HG03066 (cell line): ENCODE data around the gene TLE1.

Experiments
- ATAC-seq: cut with Tn5 transposase; IDR thresholded peaks from one replicate; pipeline ENCODE4 v1.9.1; 2021; ENCODE audit warnings: low read depth; ENCODE audit not compliant: unreplicated experiment

The TLE1 gene

DNA sequence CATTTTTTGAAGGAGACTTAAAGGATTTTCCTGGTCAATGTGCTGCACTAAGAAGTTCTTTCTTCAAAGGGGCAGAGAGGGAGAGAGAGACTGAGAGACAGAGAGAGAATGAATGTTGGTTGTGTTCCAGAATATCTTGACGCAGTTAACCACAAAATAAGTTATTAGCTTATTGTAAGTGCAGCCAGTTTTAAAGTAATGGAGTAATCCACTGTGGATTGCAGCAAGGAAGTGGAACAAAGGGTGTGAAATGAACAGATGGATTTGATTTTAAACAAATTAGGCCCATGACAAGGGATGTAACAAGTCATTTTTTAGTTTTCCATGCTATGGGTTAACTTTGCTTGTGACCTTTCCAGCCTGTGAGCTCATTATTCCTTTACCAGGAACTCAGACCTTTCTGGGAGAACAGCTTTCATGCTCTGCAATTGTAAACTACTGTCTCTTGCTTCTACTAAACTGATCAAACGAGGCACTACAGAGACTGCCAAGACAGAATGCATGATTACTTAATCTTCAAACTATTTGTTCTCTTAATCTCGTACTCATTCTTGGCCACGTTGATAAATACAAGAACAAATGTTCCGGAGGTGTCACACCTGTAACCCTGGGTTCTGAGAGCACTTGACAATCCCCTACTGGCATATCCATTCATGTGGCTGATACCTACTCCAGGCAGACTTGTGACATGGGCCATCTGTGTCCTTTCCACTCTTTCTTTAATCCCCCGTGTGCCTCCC lies 131.1 kb downstream of the TLE1 start:
- no peak for ATAC-seq

DNA sequence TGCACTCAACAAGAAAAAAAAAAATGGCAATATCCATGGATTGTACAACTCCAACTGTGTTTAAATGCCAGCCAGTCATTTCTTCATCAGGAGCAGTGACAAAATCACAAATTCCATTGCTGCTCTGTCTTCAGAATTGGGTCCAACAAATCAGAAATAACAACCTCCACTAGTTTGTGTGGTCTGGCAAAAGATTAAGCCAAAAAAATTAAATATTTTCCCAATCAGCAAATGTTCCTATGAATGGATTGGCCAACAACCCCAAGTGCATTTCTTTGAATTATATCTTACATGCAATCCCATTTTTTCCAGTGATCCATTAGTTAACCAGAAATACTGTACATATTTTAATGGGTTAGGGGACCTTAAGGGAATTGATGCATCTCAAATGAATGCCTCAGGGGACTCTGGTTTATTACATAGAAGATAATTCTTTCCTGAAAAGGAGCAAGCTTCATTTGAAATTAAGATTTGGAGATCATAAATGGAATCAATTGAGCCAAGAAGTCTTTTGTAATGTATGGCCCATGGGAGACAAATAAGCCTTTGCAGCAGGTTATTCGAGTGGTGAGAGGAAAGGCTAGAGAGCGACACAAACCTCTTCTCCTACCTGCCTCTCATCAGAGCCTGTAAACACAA lies 131.8 kb downstream of the TLE1 start:
- no peak for ATAC-seq

DNA sequence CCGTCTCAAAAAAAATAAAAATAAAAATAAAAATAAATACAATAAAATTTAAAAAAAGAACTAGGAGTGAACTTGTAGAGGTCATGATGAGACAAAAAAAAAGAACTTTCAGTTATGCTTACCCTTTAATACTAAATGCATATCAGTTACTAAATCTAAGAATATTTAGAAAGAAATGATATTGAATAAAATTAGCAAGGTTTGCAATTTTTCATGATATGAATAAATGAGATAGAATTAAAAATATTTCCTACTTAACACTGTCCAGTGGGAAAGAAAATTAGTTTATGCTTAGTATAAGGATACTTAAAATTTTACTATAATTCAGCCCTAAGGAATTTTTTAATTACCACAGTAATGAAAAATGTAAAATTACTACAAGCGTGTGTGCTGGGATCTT lies 132.4 kb downstream of the TLE1 start:
- ATAC-seq = no peak

DNA sequence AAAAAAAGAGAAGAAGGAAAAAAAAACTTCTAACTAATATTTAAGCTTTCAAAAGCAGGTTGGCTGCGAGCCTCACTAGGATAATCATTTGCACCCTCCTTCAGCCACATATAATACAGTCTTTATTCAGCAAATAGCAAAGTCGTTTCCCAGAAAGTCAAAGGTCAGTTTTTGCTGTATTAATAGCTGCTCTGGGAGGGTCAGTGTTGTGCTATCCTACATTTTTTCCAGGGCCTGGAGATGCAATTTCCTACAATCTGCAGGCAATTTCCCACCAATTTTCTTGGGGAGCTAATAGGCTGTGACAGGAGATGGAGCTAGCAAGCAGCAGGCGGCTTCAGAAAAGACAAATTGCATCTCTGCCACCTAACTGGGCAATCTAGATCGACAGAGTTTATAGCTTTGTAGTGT lies 136.8 kb downstream of the TLE1 start:
- ATAC-seq = no peak

DNA sequence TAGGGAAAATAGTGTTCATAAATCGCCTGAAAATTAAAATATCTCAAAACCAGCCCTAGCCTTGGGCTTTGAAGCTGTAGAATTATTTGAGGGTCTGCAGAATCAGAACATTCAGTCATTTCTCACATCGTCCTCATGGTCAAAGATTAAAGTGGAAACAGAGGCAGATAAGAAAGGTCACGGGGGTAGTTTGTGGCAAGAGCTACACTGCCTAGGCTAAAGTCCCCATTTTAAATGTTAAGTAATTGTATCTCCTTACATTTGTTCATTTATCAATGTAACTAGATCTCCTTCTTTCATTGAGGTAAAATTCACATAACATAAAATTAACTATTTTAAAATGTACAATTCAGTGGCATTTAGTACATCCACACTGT lies 139.2 kb downstream of the TLE1 start:
- no peak for ATAC-seq

- ATAC-seq = no peak
These were observed 139.7 kb downstream of the TLE1 start for GRCh38 chr9:81549500-81550206.

GRCh38 chr9:81548911-81549310 lies 140.4 kb downstream of the TLE1 start:
- ATAC-seq = no peak

GRCh38 chr9:81546489-81546888 lies 142.9 kb downstream of the TLE1 start:
- ATAC-seq = no peak

DNA sequence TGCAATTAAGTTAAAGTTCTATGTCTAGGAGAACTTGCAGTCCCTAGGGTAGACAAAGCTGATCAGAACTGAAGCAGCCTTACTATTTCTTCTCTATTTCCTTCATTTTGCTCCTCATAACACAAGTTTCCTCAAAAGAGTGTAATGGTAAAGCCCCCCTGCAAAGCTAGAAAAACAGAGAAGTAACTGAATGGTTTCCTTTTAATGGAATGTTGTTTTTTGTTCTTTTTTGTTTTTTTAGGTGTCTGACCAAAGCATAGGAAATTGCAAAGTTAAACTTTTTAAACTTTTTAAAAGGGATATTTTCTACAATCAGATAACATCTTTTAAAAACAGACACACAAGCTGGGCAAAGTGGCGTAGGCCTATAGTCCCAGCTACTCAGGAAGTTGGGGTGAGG lies 145.7 kb downstream of the TLE1 start:
- no peak for ATAC-seq

GRCh38 chr9:81542118-81542889 lies 147.0 kb downstream of the TLE1 start:
- ATAC-seq = no peak

- no peak for ATAC-seq
These were observed 149.1 kb downstream of the TLE1 start for GRCh38 chr9:81540142-81540710.

DNA sequence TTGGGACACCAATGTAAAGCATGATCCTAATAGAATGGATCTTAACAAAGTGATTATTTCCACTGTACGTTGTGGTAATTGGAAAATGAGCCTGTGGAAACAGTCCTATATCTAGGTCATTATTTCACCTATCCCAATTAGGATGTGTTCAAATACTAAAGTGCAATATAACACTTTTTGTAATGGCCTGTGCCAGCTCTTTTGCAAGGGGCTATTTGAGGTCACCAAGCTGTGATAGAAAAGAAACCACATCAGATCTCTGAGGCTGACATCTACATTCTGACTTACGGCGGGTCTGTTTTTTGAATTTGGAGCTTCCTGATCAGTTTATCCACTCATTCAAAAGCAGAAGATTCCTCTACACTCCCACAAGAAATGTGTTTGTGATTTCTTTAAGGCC lies 150.0 kb downstream of the TLE1 start:
- no peak for ATAC-seq

DNA sequence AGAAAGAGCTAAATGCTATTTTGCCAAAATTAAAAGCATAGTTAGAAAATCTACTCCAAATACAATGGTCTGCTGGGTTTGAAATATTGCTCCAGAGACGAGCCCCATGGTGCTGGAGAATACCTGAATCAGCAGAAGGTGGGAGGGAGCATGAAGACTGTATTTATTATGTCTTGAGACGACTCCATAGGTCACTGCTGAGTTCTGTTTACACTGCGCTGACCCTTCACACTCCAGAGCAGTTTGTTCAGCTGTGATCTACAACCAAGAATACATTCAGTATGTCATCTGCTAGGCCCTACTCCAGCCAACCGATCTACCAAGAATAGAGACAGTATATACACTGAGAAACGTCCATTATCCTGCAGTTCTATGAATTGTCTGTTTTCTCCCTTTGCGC lies 150.5 kb downstream of the TLE1 start:
- no peak for ATAC-seq

DNA sequence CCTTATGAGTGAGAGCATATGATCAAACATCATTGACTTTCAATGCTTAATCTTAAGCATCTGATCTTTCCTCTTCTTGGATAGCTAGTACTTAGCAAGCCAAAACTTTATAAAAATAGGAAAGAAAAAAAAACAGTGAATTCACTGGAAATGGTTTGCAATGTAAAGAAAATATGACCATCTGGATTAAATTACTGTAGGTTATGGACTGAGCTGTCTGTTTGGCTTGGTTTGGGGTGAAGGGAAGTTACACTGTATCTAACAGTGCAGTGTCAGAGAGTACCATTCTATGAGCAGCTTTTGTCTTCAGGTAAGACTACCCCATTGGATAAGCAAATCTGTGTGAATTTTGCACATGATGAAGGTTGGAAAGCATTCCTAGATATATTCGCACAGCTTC lies 151.4 kb downstream of the TLE1 start:
- no peak for ATAC-seq

DNA sequence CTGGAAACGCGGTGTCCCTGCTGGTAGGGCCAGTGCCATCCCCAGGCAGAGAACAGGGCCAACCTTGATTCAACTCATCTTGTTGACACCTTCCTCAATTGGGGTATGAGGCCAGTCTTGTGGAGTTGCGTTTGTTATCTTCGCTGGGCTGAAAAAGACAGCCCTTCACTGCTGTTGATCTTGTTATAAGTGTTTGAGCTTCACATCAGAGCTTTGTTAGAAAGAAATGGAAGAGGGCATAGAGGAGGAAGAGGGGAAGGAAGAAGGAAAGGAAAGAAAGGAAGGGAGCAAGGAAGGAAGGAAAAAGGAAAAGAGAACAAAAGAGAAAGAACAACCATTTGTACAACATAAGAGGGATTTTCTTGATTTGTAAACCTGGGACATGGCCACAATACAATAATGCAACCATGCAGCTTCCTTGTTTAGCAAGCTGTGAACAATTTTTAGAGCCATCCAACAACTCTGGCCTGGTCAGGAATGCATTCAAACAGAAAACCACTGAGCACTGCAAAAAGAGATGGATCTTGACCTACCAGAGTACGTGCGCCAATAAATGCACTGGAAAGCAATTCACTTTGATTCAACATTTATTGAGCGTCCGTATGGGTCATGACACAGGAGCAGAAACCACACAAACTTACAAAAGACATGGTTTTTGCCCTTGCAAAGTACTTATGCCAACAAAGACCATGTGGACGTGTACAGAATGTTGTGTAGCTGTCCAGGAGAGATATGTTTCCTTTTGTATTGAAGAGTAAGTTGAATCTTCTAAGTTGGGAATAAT lies 152.9 kb downstream of the TLE1 start:
- ATAC-seq = no peak

DNA sequence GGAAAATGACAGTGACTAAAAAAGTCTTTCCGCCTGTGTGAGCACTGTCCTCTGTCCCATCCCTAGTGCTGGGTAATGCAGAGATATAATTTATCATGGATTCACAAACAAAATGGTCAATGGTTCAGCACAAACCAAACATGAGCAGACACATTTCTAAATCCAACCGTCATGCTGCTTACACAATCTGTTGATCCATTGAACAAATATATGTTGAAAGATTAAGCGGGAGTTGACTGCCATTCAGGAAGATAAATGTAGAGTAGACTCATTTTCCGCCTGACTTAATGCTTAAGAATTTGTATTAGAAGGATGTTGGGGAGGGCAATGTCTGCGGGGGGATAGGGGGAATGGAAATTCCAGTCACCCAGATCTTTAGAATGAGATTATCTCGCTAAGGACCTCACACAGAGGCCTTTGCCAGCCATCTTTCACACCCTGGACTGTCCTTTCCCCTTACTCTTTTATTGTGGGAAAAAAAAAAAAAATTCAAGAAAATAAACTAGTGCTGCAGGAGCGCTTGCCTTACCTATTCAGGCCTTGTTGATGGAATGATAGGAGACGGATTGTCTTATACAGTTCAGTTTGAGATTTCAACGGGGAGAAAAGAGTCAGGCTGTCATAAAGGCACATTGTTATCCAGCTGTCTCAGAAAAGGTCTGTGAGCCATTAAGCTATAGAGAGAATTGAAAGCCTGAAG lies 153.7 kb downstream of the TLE1 start:
- ATAC-seq = no peak

DNA sequence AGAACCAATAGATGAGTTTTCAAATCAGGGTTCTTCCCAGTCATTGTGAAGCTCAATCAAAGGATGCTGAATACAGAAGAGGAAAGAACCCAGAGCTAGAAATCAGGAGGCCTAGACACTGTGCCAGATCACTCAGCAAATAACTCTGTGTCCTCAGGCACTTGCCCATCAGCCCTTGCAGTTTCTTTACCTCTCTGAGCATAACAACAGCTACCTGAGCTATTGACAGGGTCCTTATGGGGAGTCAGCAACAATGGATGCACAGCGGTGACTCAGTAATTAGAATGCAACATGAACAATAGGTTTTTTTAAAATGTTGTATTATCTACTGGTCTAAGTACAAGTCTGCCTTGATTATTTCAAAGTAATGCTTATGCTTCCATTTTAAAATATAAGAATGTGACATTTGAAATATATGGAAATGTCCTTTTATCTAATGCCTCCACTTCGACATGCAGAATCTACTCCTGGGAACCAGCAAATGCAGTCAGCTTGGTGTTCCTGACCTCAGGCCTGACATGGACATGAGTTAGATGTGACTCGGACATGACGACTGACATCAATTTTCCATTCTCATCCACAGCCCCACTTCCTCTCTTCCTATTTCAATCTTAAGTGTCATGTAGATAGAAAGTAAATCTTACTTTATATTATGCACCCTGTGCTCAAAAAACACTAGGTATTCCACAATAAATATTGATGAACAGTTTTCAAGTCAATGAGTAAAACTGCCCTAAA lies 155.0 kb downstream of the TLE1 start:
- ATAC-seq = no peak
